Superior temporal gyrus (tissue), 1 donor: ENCODE measurements around the gene NPTX1.

Experiments used
- DNase-seq: peaks from one replicate; pipeline ENCODE4 v3.0.0-alpha.2; 2016; ENCODE audit errors: extremely low spot score

NPTX1 gene

GRCh38 chr17:80445007-80445725, 31.2 kb downstream of the NPTX1 start:
- DNase-seq, result no peak

GRCh38 chr17:80444644-80444979, 31.8 kb downstream of the NPTX1 start:
- no peak for DNase-seq

GRCh38 chr17:80443916-80444643, 32.3 kb downstream of the NPTX1 start:
- DNase-seq, result no peak

- no peak for DNase-seq
Measured at GRCh38 chr17:80443498-80443897, 32.9 kb downstream of the NPTX1 start.

GRCh38 chr17:80442764-80443163, 33.6 kb downstream of the NPTX1 start:
- DNase-seq, result no peak

GRCh38 chr17:80442323-80442659, 34.1 kb downstream of the NPTX1 start:
- no peak for DNase-seq

GRCh38 chr17:80441598-80442322, 34.6 kb downstream of the NPTX1 start:
- no peak for DNase-seq

GRCh38 chr17:80441133-80441578, 35.3 kb downstream of the NPTX1 start:
- no peak for DNase-seq

- DNase-seq, result no peak
Measured at GRCh38 chr17:80439499-80439898, 36.9 kb downstream of the NPTX1 start.

GRCh38 chr17:80438806-80439205, 37.6 kb downstream of the NPTX1 start:
- no peak for DNase-seq

- DNase-seq, result no peak
Measured at GRCh38 chr17:80437532-80437931, 38.9 kb downstream of the NPTX1 start.

GRCh38 chr17:80433916-80434666, 42.3 kb downstream of the NPTX1 start:
- DNase-seq, result no peak

GRCh38 chr17:80432961-80433550, 43.4 kb downstream of the NPTX1 start:
- DNase-seq, result no peak

GRCh38 chr17:80432350-80432955, 44.0 kb downstream of the NPTX1 start:
- no peak for DNase-seq

GRCh38 chr17:80431246-80432195, 44.9 kb downstream of the NPTX1 start:
- no peak for DNase-seq

GRCh38 chr17:80430446-80431245, 45.8 kb downstream of the NPTX1 start:
- DNase-seq, result no peak

GRCh38 chr17:80429356-80430275, 46.8 kb downstream of the NPTX1 start:
- no peak for DNase-seq

GRCh38 chr17:80428796-80429195, 47.6 kb downstream of the NPTX1 start:
- DNase-seq, result no peak
